HepG2 (cell line): Measurements from ENCODE around the gene SLX9. TPM values are rescaled to one million over a fixed set of nuclear protein-coding genes. Genes with fewer than 3 reads are reported as not detected.

Experiments
- ADNP ChIP-seq: sonication (generic); formaldehyde crosslinking; IDR thresholded peaks from 2 replicates; pipeline ENCODE4 v1.4.0; 2020; ENCODE audit warnings: missing genetic modification reagents
- CBX2 ChIP-seq, 2 experiments: fragments of 200-600 bp in 1 of 2; sonication (generic); formaldehyde crosslinking in 1 of 2; IDR thresholded peaks; 2 replicates each; pipeline versions ENCODE4 v1.7.0 to v1.8.1; 2018 to 2022; ENCODE audit warnings: low read depth in 2 of 2, low read length in 1 of 2, mild to moderate bottlenecking in 1 of 2, missing genetic modification reagents in 1 of 2
- DPF2 ChIP-seq: sonication (generic); formaldehyde crosslinking; IDR thresholded peaks from 2 replicates; pipeline ENCODE4 v1.4.0; 2020; ENCODE audit warnings: mild to moderate bottlenecking, low read depth, missing genetic modification reagents, borderline replicate concordance
- ESRRA ChIP-seq: sonication (generic); formaldehyde crosslinking; IDR thresholded peaks from 2 replicates; pipeline ENCODE4 v1.5.1; 2020; ENCODE audit warnings: mild to moderate bottlenecking, low read depth, missing genetic modification reagents
- ETV5 ChIP-seq: IDR thresholded peaks from 2 replicates; pipeline ENCODE4 v1.6.1; 2018; ENCODE audit warnings: missing biosample characterization, missing genetic modification reagents, inconsistent platforms, borderline replicate concordance
- HNF4G ChIP-seq, 2 experiments: sonication (generic) in 1 of 2; formaldehyde crosslinking in 1 of 2; IDR thresholded peaks; 2 replicates each; pipeline versions ENCODE4 v1.4.0 to v1.6.1; 2011 to 2020; ENCODE audit warnings: borderline replicate concordance in 2 of 2, low read depth in 2 of 2, mild to moderate bottlenecking in 2 of 2, low read length in 1 of 2, missing genetic modification reagents in 1 of 2, moderate library complexity in 1 of 2
- HOXA7 ChIP-seq: sonication (generic); formaldehyde crosslinking; IDR thresholded peaks from 2 replicates; pipeline ENCODE4 v1.8.1; 2022; ENCODE audit warnings: mild to moderate bottlenecking, missing genetic modification reagents, moderate library complexity
- JDP2 ChIP-seq: sonication (generic); formaldehyde crosslinking; IDR thresholded peaks from 2 replicates; pipeline ENCODE4 v1.8.1; 2022; ENCODE audit warnings: missing genetic modification reagents, borderline replicate concordance
- PRDM4 ChIP-seq: sonication (generic); formaldehyde crosslinking; IDR thresholded peaks from 2 replicates; pipeline ENCODE4 v1.9.0; 2021; ENCODE audit warnings: missing genetic modification reagents, borderline replicate concordance
- RFXAP ChIP-seq: sonication (generic); formaldehyde crosslinking; IDR thresholded peaks from 2 replicates; pipeline ENCODE4 v1.4.0; 2020; ENCODE audit warnings: missing genetic modification reagents, borderline replicate concordance
- ZNF30 ChIP-seq: sonication (generic); formaldehyde crosslinking; IDR thresholded peaks from 2 replicates; pipeline ENCODE4 v1.5.0; 2020; ENCODE audit warnings: mild to moderate bottlenecking, missing genetic modification reagents
- ZNF382 ChIP-seq: sonication (generic); formaldehyde crosslinking; IDR thresholded peaks from 2 replicates; pipeline ENCODE4 v1.5.0; 2020; ENCODE audit warnings: missing genetic modification reagents, mild to moderate bottlenecking, borderline replicate concordance
- ZNF441 ChIP-seq: sonication (generic); formaldehyde crosslinking; IDR thresholded peaks from 2 replicates; pipeline ENCODE4 v1.7.0; 2021; ENCODE audit warnings: missing genetic modification reagents, borderline replicate concordance
- ZNF639 ChIP-seq: conservative IDR thresholded peaks from 2 replicates; pipeline ENCODE4 v1.6.1; 2018; ENCODE audit warnings: missing genetic modification reagents
- ZNF850 ChIP-seq: sonication (generic); formaldehyde crosslinking; conservative IDR thresholded peaks from 2 replicates; pipeline ENCODE4 v1.9.0; 2021; ENCODE audit warnings: mild to moderate bottlenecking, missing genetic modification reagents
- polyA plus RNA-seq, 8 experiments: library from polyadenylated mRNA; depleted of rRNA in 3 of 8; stranded (reverse) in 7 of 8; unstranded in 1 of 8; fragments of >200 nt; fragmentation: Illumina TruSeq in 4 of 8; extraction: Trizol in 4 of 8; gene quantifications; 2 replicates each; pipeline versions ENCODE4 v1.2.1 to v1.2.3, GENCODE V29; 2011 to 2016; ENCODE audit warnings: low read depth in 4 of 8, missing spikeins in 1 of 8, mixed read lengths in 1 of 8; ENCODE audit not compliant: insufficient read depth in 1 of 8
- total RNA-seq, 5 experiments: library from RNA; depleted of rRNA; stranded (reverse); fragments of >200 nt; fragmentation: Illumina TruSeq; extraction: Trizol; gene quantifications; 2 replicates each; pipeline ENCODE4 v1.2.3, GENCODE V29; 2016; ENCODE audit warnings: low read depth in 1 of 5
- TF ChIP-seq, protein P1 (sequence below): IDR thresholded peaks from 2 replicates; pipeline ENCODE4 v1.6.1; 2016; ENCODE audit warnings: missing compliant biosample characterization, missing genetic modification reagents, borderline replicate concordance
- TF ChIP-seq, protein P2 (sequence below): IDR thresholded peaks from 2 replicates; pipeline ENCODE4 v1.6.1; 2016
- TF ChIP-seq, protein P3 (sequence below): sonication (generic); formaldehyde crosslinking; IDR thresholded peaks from 2 replicates; pipeline ENCODE4 v1.4.0; 2020; ENCODE audit warnings: missing genetic modification reagents

SLX9 gene
- total and polyA plus RNA-seq, 2 of the 13 experiments (the other 11 are each of a cell fraction or from before 2014, with no cell fraction given): 21.0 to 47.1 TPM

DNA sequence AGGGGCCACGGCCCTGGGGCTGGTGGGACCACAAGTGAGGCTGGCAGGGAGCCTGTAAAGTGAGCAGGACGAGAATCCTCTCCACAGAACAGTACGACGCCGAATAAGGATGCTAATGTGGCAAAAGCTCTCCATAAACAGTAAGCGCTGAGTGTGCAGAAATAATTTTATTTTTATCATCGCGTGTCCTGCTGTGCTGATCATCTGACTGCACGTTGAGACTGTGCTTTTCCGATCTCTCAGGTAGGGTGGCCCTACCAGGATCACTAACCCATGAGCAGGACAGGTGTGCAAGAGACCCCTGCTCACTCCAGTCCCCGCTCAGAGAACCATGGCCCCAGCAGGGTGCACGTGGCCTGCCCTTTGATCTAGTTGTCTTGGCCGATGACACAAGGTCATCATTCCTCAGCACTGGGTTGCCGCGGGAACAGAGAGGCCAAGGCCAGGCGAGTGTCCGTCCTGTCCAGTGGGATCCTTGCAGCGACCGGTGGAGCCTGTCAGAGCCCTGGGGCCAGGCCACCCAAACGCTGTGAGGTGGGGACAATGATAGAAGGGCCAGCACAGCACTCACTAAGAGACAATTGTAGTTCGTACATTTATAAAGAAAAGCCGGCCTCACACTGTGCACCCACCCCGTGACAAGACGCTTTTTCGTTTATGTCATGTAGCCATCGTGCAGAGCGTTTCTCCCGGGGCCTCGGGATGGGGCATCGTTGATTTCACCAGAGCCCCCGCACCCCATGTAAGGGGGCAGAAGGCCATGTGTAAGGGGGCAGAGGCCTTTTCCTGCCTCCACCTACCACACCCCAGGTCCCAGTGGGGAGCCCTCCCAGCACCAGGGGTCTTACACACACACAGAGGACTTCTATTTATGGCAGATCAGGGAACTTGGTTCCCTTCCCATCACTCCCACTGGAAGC is 81.9 kb downstream of the SLX9 start (continued):
- TF ChIP-seq PRDM4 (CRISPR knock-in tag): no peak
- TF ChIP-seq ZNF382 (CRISPR knock-in tag): no peak
- no peak for TF ChIP-seq RFXAP (CRISPR knock-in tag)
- peak; percentile 91 for TF ChIP-seq ESRRA
- TF ChIP-seq DPF2 (CRISPR knock-in tag): peak; percentile 40; the same call in 1 of the 2 replicates
- TF ChIP-seq HNF4G (IDR thresholded peaks at IDR 0.05; ENCODE audit: borderline replicate concordance, low read depth, low read length): peak; percentile 69; the same call in 1 of the 2 replicates
- peak; percentile 51; the same call in 1 of the 2 replicates for TF ChIP-seq HNF4G (CRISPR knock-in tag; IDR thresholded peaks at IDR 0.05; ENCODE audit: borderline replicate concordance, low read depth)
- no peak for TF ChIP-seq HOXA7 (CRISPR knock-in tag)
- no peak for TF ChIP-seq CBX2 (IDR thresholded peaks at IDR 0.05; ENCODE audit: low read depth, low read length)
- no peak for TF ChIP-seq CBX2 (CRISPR knock-in tag; IDR thresholded peaks at IDR 0.05; ENCODE audit: low read depth)
- no peak for TF ChIP-seq JDP2 (CRISPR knock-in tag)
- no peak for TF ChIP-seq ETV5
- no peak for TF ChIP-seq ZNF30 (CRISPR knock-in tag)
- TF ChIP-seq ZNF639 (CRISPR knock-in tag): no peak
- peak; percentile 88 for TF ChIP-seq ZNF441 (CRISPR knock-in tag)
- TF ChIP-seq, protein P1, sequence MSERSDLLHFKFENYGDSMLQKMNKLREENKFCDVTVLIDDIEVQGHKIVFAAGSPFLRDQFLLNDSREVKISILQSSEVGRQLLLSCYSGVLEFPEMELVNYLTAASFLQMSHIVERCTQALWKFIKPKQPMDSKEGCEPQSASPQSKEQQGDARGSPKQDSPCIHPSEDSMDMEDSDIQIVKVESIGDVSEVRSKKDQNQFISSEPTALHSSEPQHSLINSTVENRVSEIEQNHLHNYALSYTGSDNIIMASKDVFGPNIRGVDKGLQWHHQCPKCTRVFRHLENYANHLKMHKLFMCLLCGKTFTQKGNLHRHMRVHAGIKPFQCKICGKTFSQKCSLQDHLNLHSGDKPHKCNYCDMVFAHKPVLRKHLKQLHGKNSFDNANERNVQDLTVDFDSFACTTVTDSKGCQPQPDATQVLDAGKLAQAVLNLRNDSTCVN (CRISPR knock-in tag): no peak
- TF ChIP-seq, protein P2, sequence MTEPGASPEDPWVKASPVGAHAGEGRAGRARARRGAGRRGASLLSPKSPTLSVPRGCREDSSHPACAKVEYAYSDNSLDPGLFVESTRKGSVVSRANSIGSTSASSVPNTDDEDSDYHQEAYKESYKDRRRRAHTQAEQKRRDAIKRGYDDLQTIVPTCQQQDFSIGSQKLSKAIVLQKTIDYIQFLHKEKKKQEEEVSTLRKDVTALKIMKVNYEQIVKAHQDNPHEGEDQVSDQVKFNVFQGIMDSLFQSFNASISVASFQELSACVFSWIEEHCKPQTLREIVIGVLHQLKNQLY (CRISPR knock-in tag): peak; percentile 92
- TF ChIP-seq ADNP (CRISPR knock-in tag): no peak
- TF ChIP-seq, protein P3, sequence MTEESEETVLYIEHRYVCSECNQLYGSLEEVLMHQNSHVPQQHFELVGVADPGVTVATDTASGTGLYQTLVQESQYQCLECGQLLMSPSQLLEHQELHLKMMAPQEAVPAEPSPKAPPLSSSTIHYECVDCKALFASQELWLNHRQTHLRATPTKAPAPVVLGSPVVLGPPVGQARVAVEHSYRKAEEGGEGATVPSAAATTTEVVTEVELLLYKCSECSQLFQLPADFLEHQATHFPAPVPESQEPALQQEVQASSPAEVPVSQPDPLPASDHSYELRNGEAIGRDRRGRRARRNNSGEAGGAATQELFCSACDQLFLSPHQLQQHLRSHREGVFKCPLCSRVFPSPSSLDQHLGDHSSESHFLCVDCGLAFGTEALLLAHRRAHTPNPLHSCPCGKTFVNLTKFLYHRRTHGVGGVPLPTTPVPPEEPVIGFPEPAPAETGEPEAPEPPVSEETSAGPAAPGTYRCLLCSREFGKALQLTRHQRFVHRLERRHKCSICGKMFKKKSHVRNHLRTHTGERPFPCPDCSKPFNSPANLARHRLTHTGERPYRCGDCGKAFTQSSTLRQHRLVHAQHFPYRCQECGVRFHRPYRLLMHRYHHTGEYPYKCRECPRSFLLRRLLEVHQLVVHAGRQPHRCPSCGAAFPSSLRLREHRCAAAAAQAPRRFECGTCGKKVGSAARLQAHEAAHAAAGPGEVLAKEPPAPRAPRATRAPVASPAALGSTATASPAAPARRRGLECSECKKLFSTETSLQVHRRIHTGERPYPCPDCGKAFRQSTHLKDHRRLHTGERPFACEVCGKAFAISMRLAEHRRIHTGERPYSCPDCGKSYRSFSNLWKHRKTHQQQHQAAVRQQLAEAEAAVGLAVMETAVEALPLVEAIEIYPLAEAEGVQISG (CRISPR knock-in tag): no peak
- TF ChIP-seq ZNF850 (CRISPR knock-in tag): no peak
